HepG2 (cell line): ENCODE results near the gene ELP5. TPM values are rescaled to one million over a fixed set of nuclear protein-coding genes. Genes with fewer than 3 reads are reported as not detected.

ENCODE experiments used
- CCDC6 ChIP-seq: sonication (generic); formaldehyde crosslinking; IDR thresholded peaks from 2 replicates; pipeline ENCODE4 v1.8.1; 2022; ENCODE audit warnings: mild to moderate bottlenecking, missing genetic modification reagents, moderate library complexity
- DNMT3B ChIP-seq: conservative IDR thresholded peaks from 2 replicates; pipeline ENCODE4 v1.6.1; 2016; ENCODE audit warnings: missing biosample characterization, control low read depth
- FOXK2 ChIP-seq: fragments of 450-650 bp; IDR thresholded peaks from 2 replicates; pipeline ENCODE4 v1.6.1; 2016
- FOXO1 ChIP-seq: sonication (generic); formaldehyde crosslinking; IDR thresholded peaks from 2 replicates; pipeline ENCODE4 v1.4.0; 2020; ENCODE audit warnings: missing genetic modification reagents
- GTF2F1 ChIP-seq: fragments of 150-350 bp; IDR thresholded peaks from 2 replicates; pipeline ENCODE4 v1.6.1; 2014; ENCODE audit warnings: low read length
- HBP1 ChIP-seq: IDR thresholded peaks from 2 replicates; pipeline ENCODE4 v1.6.1; 2016; ENCODE audit warnings: low read depth, control low read depth
- HMGXB4 ChIP-seq, 2 experiments: sonication (generic) in 1 of 2; formaldehyde crosslinking in 1 of 2; IDR thresholded peaks; 2 replicates each; pipeline versions ENCODE4 v1.4.0 to v1.6.1; 2018 to 2020; ENCODE audit warnings: missing genetic modification reagents in 2 of 2, borderline replicate concordance in 1 of 2, low read depth in 1 of 2, mild to moderate bottlenecking in 1 of 2, missing biosample characterization in 1 of 2
- HNRNPLL ChIP-seq: fragments of 200-400 bp; formaldehyde crosslinking; IDR thresholded peaks from 2 replicates; pipeline ENCODE4 v1.6.1; 2017; ENCODE audit warnings: mild to moderate bottlenecking, low read depth, low read length; ENCODE audit not compliant: poor library complexity, severe bottlenecking
- KDM4B ChIP-seq: sonication (generic); formaldehyde crosslinking; IDR thresholded peaks from 2 replicates; pipeline ENCODE4 v1.4.0; 2020; ENCODE audit warnings: missing genetic modification reagents
- KDM5B ChIP-seq: sonication (generic); formaldehyde crosslinking; IDR thresholded peaks from 2 replicates; pipeline ENCODE4 v1.4.0; 2020; ENCODE audit warnings: missing genetic modification reagents, mild to moderate bottlenecking, borderline replicate concordance
- NKX3-1 ChIP-seq: sonication (generic); formaldehyde crosslinking; IDR thresholded peaks from 2 replicates; pipeline ENCODE4 v1.5.0; 2020; ENCODE audit warnings: missing genetic modification reagents
- NR1H2 ChIP-seq: sonication (generic); formaldehyde crosslinking; IDR thresholded peaks from 2 replicates; pipeline ENCODE4 v1.8.1; 2022; ENCODE audit warnings: low read depth, missing genetic modification reagents, borderline replicate concordance
- RBM22 ChIP-seq: fragments of 200-400 bp; formaldehyde crosslinking; optimal IDR thresholded peaks from 2 replicates; pipeline ENCODE3; 2017; ENCODE audit warnings: mild to moderate bottlenecking, low read length, moderate library complexity
- SALL1 ChIP-seq: sonication (generic); formaldehyde crosslinking; IDR thresholded peaks from 2 replicates; pipeline ENCODE4 v1.8.0; 2022; ENCODE audit warnings: mild to moderate bottlenecking, missing genetic modification reagents
- SYNCRIP ChIP-seq: fragments of 200-400 bp; formaldehyde crosslinking; IDR thresholded peaks from 2 replicates; pipeline ENCODE4 v1.6.1; 2018; ENCODE audit warnings: mild to moderate bottlenecking, low read depth, low read length; ENCODE audit not compliant: insufficient read depth
- TFDP2 ChIP-seq: sonication (generic); formaldehyde crosslinking; IDR thresholded peaks from 2 replicates; pipeline ENCODE4 v1.4.0; 2020; ENCODE audit warnings: missing genetic modification reagents
- WIZ ChIP-seq: sonication (generic); formaldehyde crosslinking; IDR thresholded peaks from 2 replicates; pipeline ENCODE4 v1.5.1; 2020; ENCODE audit warnings: mild to moderate bottlenecking, missing genetic modification reagents
- ZNF281 ChIP-seq: sonication (generic); formaldehyde crosslinking; IDR thresholded peaks from 2 replicates; pipeline ENCODE4 v1.4.0; 2020; ENCODE audit warnings: missing genetic modification reagents, borderline replicate concordance
- ZNF557 ChIP-seq: sonication (generic); formaldehyde crosslinking; IDR thresholded peaks from 2 replicates; pipeline ENCODE4 v1.4.0; 2020; ENCODE audit warnings: missing genetic modification reagents
- ZNF567 ChIP-seq: sonication (generic); formaldehyde crosslinking; IDR thresholded peaks from 2 replicates; pipeline ENCODE4 v1.8.1; 2023; ENCODE audit warnings: mild to moderate bottlenecking, missing genetic modification reagents, borderline replicate concordance
- ZNF878 ChIP-seq: sonication (generic); formaldehyde crosslinking; IDR thresholded peaks from 2 replicates; pipeline ENCODE4 v1.8.1; 2023; ENCODE audit warnings: mild to moderate bottlenecking, missing genetic modification reagents, moderate library complexity
- polyA plus RNA-seq, 8 experiments: library from polyadenylated mRNA; depleted of rRNA in 3 of 8; stranded (reverse) in 7 of 8; unstranded in 1 of 8; fragments of >200 nt; fragmentation: Illumina TruSeq in 4 of 8; extraction: Trizol in 4 of 8; gene quantifications; 2 replicates each; pipeline versions ENCODE4 v1.2.1 to v1.2.3, GENCODE V29; 2011 to 2016; ENCODE audit warnings: low read depth in 4 of 8, missing spikeins in 1 of 8, mixed read lengths in 1 of 8; ENCODE audit not compliant: insufficient read depth in 1 of 8
- total RNA-seq, 5 experiments: library from RNA; depleted of rRNA; stranded (reverse); fragments of >200 nt; fragmentation: Illumina TruSeq; extraction: Trizol; gene quantifications; 2 replicates each; pipeline ENCODE4 v1.2.3, GENCODE V29; 2016; ENCODE audit warnings: low read depth in 1 of 5

ELP5 gene
- total and polyA plus RNA-seq, 2 of the 13 experiments (the other 11 are each of a cell fraction or from before 2014, with no cell fraction given), result 67.6 to 69.8 TPM

GRCh38 chr17:7234083-7234951, 17.7 kb upstream of the ELP5 start, which contains the start of gene DVL2 (continued):
- TF ChIP-seq KDM5B, result peak; percentile 63; the same call in 1 of the 2 replicates
- TF ChIP-seq HBP1 (CRISPR knock-in tag), result peak; percentile 92; the same call in 1 of the 2 replicates
- no peak; the same call in 1 of the 2 replicates for TF ChIP-seq ZNF878
- TF ChIP-seq KDM4B, result no peak
- TF ChIP-seq FOXO1 (CRISPR knock-in tag), result peak; percentile 70
- TF ChIP-seq RBM22, result peak; percentile 99
- TF ChIP-seq TFDP2 (CRISPR knock-in tag), result peak; percentile 89
- TF ChIP-seq WIZ (CRISPR knock-in tag), result no peak; the same call in 1 of the 2 replicates
- 0 out of 2 replicates have a peak, but pooled peaks have one; percentile 44 for TF ChIP-seq DNMT3B (CRISPR knock-in tag)
- peak; percentile 70; the same call in 1 of the 2 replicates for TF ChIP-seq NKX3-1 (CRISPR knock-in tag)
- TF ChIP-seq HMGXB4 (CRISPR knock-in tag; IDR thresholded peaks at IDR 0.05; ENCODE audit: borderline replicate concordance in 1 of 2, low read depth in 1 of 2), result peak; percentile 67 to 80; a peak in 2 of 4 replicates
- peak; percentile 80; the same call in 1 of the 2 replicates for TF ChIP-seq CCDC6 (CRISPR knock-in tag)
- TF ChIP-seq GTF2F1, result peak; percentile 97
- no peak; the same call in 1 of the 2 replicates for TF ChIP-seq NR1H2 (CRISPR knock-in tag)
- TF ChIP-seq ZNF567 (CRISPR knock-in tag), result peak; percentile 85; the same call in 1 of the 2 replicates
- peak; percentile 67; the same call in 1 of the 2 replicates for TF ChIP-seq SALL1 (CRISPR knock-in tag)
- TF ChIP-seq ZNF281 (CRISPR knock-in tag), result peak; percentile 71; the same call in 1 of the 2 replicates
- TF ChIP-seq ZNF557 (CRISPR knock-in tag), result 0 out of 2 replicates have a peak, but pooled peaks have one; percentile 92
- TF ChIP-seq SYNCRIP, result no peak
- TF ChIP-seq HNRNPLL, result peak; percentile 86
- peak; percentile 18; the same call in 1 of the 2 replicates for TF ChIP-seq FOXK2
